GM21447 (cell line): ENCODE data around the gene DOCK2.

Source experiments
- ATAC-seq: cut with Tn5 transposase; IDR thresholded peaks from one replicate; pipeline ENCODE4 v1.9.1; 2021; ENCODE audit not compliant: unreplicated experiment

The DOCK2 gene

GRCh38 chr5:169682026-169682425 lies 45.0 kb downstream of the DOCK2 start:
- ATAC-seq: no peak

- ATAC-seq: peak; percentile 94
Observed at GRCh38 chr5:169686137-169686536, 49.1 kb downstream of the DOCK2 start.

- no peak for ATAC-seq
Observed at GRCh38 chr5:169688106-169688505, 51.0 kb downstream of the DOCK2 start.

GRCh38 chr5:169691471-169691870 lies 54.4 kb downstream of the DOCK2 start:
- ATAC-seq: no peak

- no peak for ATAC-seq
Observed at GRCh38 chr5:169694091-169694625, 57.1 kb downstream of the DOCK2 start.

GRCh38 chr5:169695025-169695625 lies 58.0 kb downstream of the DOCK2 start:
- ATAC-seq: no peak

- ATAC-seq: no peak
Observed at GRCh38 chr5:169695919-169696490, 58.9 kb downstream of the DOCK2 start.

- ATAC-seq: no peak
Observed at GRCh38 chr5:169696621-169697510, 59.8 kb downstream of the DOCK2 start.

- ATAC-seq: no peak
Observed at GRCh38 chr5:169697511-169697890, 60.4 kb downstream of the DOCK2 start.

- no peak for ATAC-seq
Observed at GRCh38 chr5:169697976-169698375, 60.9 kb downstream of the DOCK2 start.

- no peak for ATAC-seq
Observed at GRCh38 chr5:169700611-169701010, 63.5 kb downstream of the DOCK2 start.

GRCh38 chr5:169701910-169702451 lies 64.9 kb downstream of the DOCK2 start:
- ATAC-seq: no peak

- peak; percentile 76 for ATAC-seq
Observed at GRCh38 chr5:169702693-169703481, 65.8 kb downstream of the DOCK2 start.

- no peak for ATAC-seq
Observed at GRCh38 chr5:169703813-169704212, 66.7 kb downstream of the DOCK2 start.

GRCh38 chr5:169705322-169705721 lies 68.2 kb downstream of the DOCK2 start:
- no peak for ATAC-seq

GRCh38 chr5:169706071-169706470 lies 69.0 kb downstream of the DOCK2 start:
- no peak for ATAC-seq

GRCh38 chr5:169706758-169707450 lies 69.8 kb downstream of the DOCK2 start:
- ATAC-seq: no peak

GRCh38 chr5:169707686-169708085 lies 70.6 kb downstream of the DOCK2 start:
- no peak for ATAC-seq

- no peak for ATAC-seq
Observed at GRCh38 chr5:169710675-169711074, 73.6 kb downstream of the DOCK2 start.

- ATAC-seq: no peak
Observed at GRCh38 chr5:169711551-169712225, 74.6 kb downstream of the DOCK2 start.
